Measurements from ENCODE around the gene DLGAP1.
"Not testable (repeated sequence)": the region's sequence is repeated elsewhere in the genome, so short reads cannot be mapped to it uniquely, and the experiment has no call there.

- TF ChIP-seq, protein P1, sequence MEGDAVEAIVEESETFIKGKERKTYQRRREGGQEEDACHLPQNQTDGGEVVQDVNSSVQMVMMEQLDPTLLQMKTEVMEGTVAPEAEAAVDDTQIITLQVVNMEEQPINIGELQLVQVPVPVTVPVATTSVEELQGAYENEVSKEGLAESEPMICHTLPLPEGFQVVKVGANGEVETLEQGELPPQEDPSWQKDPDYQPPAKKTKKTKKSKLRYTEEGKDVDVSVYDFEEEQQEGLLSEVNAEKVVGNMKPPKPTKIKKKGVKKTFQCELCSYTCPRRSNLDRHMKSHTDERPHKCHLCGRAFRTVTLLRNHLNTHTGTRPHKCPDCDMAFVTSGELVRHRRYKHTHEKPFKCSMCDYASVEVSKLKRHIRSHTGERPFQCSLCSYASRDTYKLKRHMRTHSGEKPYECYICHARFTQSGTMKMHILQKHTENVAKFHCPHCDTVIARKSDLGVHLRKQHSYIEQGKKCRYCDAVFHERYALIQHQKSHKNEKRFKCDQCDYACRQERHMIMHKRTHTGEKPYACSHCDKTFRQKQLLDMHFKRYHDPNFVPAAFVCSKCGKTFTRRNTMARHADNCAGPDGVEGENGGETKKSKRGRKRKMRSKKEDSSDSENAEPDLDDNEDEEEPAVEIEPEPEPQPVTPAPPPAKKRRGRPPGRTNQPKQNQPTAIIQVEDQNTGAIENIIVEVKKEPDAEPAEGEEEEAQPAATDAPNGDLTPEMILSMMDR (IDR thresholded peaks at IDR 0.05): not testable (repeated sequence)
- not testable (repeated sequence) for TF ChIP-seq ZFX (IDR thresholded peaks at IDR 0.05; ENCODE audit: borderline replicate concordance)
Measured at GRCh38 chr18:3694030-3694778, 760.9 kb downstream of the DLGAP1 start.
